GM23338 (cell line): Measurements from ENCODE around the gene ETV1. TPM values are rescaled to one million over a fixed set of nuclear protein-coding genes. Genes with fewer than 3 reads are reported as not detected.

Experiments
- ATAC-seq: fragments of 200-7000 bp; cut with Tn5 transposase; 3 replicates; pipeline ENCODE4 v1.9.1; 2020
- DNase-seq: peaks from one replicate; pipeline ENCODE4 v3.0.0-alpha.2; 2015; ENCODE audit warnings: low spot score
- H2AFZ ChIP-seq: fragments of 200-600 bp; sonication (generic); 2 replicates; pipeline ENCODE4 v1.8.0; 2016; ENCODE audit warnings: antibody characterized with exemption, mild to moderate bottlenecking, moderate library complexity
- H3F3A ChIP-seq: fragments of 200-600 bp; sonication (generic); replicated peaks from 2 replicates; pipeline ENCODE4 v1.8.0; 2017; ENCODE audit warnings: antibody characterized with exemption, mixed run types, low read depth
- H3K27ac ChIP-seq: fragments of 200-600 bp; sonication (generic); 2 replicates; pipeline ENCODE4 v1.6.1; 2016; ENCODE audit warnings: low read depth
- H3K27me3 ChIP-seq: fragments of 200-600 bp; sonication (generic); 2 replicates; pipeline ENCODE4 v1.8.0; 2016; ENCODE audit warnings: mild to moderate bottlenecking, mixed run types, moderate library complexity; ENCODE audit not compliant: insufficient read depth
- H3K36me3 ChIP-seq: fragments of 200-600 bp; sonication (generic); 2 replicates; pipeline ENCODE4 v1.8.0; 2016; ENCODE audit warnings: mild to moderate bottlenecking; ENCODE audit not compliant: insufficient read depth
- H3K4me1 ChIP-seq: fragments of 200-600 bp; sonication (generic); 2 replicates; pipeline ENCODE4 v1.8.0; 2016; ENCODE audit warnings: mild to moderate bottlenecking, moderate library complexity; ENCODE audit not compliant: insufficient read depth
- H3K4me2 ChIP-seq: fragments of 200-600 bp; sonication (generic); 2 replicates; pipeline ENCODE4 v1.7.1; 2017; ENCODE audit warnings: mixed run types
- H3K4me3 ChIP-seq: fragments of 200-600 bp; sonication (generic); 2 replicates; pipeline ENCODE4 v1.6.1; 2016; ENCODE audit warnings: mixed run types
- H3K79me2 ChIP-seq: fragments of 200-600 bp; sonication (generic); replicated peaks from 2 replicates; pipeline ENCODE4 v1.8.0; 2017; ENCODE audit warnings: mild to moderate bottlenecking; ENCODE audit not compliant: insufficient read depth
- H3K9me2 ChIP-seq: fragments of 200-600 bp; sonication (generic); 2 replicates; pipeline ENCODE4 v1.8.0; 2017; ENCODE audit not compliant: insufficient read depth
- H4K20me1 ChIP-seq: fragments of 200-600 bp; sonication (generic); replicated peaks from 2 replicates; pipeline ENCODE4 v1.8.0; 2017; ENCODE audit warnings: mild to moderate bottlenecking; ENCODE audit not compliant: insufficient read depth
- H3K27ac Mint-ChIP-seq: 2 replicates; pipeline ENCODE4 v1.8.0; 2020; ENCODE audit warnings: inconsistent platforms, mild to moderate bottlenecking, moderate library complexity, mixed read lengths
- H3K27me3 Mint-ChIP-seq: 3 replicates; pipeline ENCODE4 v1.8.0; 2022; ENCODE audit warnings: low read depth, mild to moderate bottlenecking, moderate library complexity, mixed read lengths, inconsistent platforms; ENCODE audit not compliant: insufficient read depth, poor library complexity
- H3K36me3 Mint-ChIP-seq: 3 replicates; pipeline ENCODE4 v1.8.0; 2021; ENCODE audit warnings: low read depth, mild to moderate bottlenecking, inconsistent platforms, moderate library complexity, mixed read lengths
- H3K4me1 Mint-ChIP-seq: 3 replicates; pipeline ENCODE4 v1.8.0; 2020; ENCODE audit warnings: mild to moderate bottlenecking, inconsistent platforms, mixed read lengths
- H3K4me3 Mint-ChIP-seq: 3 replicates; pipeline ENCODE4 v1.8.0; 2021; ENCODE audit warnings: moderate library complexity, mild to moderate bottlenecking, inconsistent platforms, mixed read lengths
- H3K9me3 Mint-ChIP-seq: 3 replicates; pipeline ENCODE4 v1.8.0; 2020; ENCODE audit warnings: moderate library complexity, mild to moderate bottlenecking, inconsistent platforms, mixed read lengths
- CREB1 ChIP-seq: fragments of 250-450 bp; sonication (Bioruptor Pico); IDR thresholded peaks from 2 replicates; pipeline ENCODE4 v1.5.0; 2020; ENCODE audit warnings: low read depth, mild to moderate bottlenecking, moderate library complexity
- CTCF ChIP-seq, 2 experiments: fragments of 200-600 bp in 1 of 2; sonication (generic) in 1 of 2; conservative IDR thresholded peaks; 2 replicates each; pipeline versions ENCODE4 v1.5.1 to v1.6.1; 2016 to 2017; ENCODE audit warnings: antibody characterized with exemption in 2 of 2, low read depth in 2 of 2, mild to moderate bottlenecking in 2 of 2, moderate library complexity in 1 of 2
- ETS1 ChIP-seq: IDR thresholded peaks from 2 replicates; pipeline ENCODE4 v1.6.1; 2016; ENCODE audit warnings: antibody characterized with exemption
- EZH2 ChIP-seq: fragments of 200-600 bp; sonication (generic); IDR thresholded peaks from one replicate; pipeline ENCODE4 v1.8.0; 2017; ENCODE audit warnings: antibody characterized with exemption, mild to moderate bottlenecking, low read depth; ENCODE audit not compliant: unreplicated experiment
- EZH2phosphoT487 ChIP-seq: fragments of 200-600 bp; sonication (generic); IDR thresholded peaks from one replicate; pipeline ENCODE4 v1.8.1; 2018; ENCODE audit warnings: antibody characterized with exemption; ENCODE audit not compliant: unreplicated experiment
- JUNB ChIP-seq: IDR thresholded peaks from one replicate; pipeline ENCODE4 v1.6.1; 2016; ENCODE audit warnings: antibody characterized with exemption; ENCODE audit not compliant: unreplicated experiment
- NANOG ChIP-seq: IDR thresholded peaks from 2 replicates; pipeline ENCODE4 v1.6.1; 2016; ENCODE audit warnings: antibody characterized with exemption, borderline replicate concordance
- POLR2AphosphoS5 ChIP-seq: IDR thresholded peaks from 2 replicates; pipeline ENCODE4 v1.6.1; 2016; ENCODE audit warnings: antibody characterized with exemption, low read depth
- STAT1 ChIP-seq: IDR thresholded peaks from one replicate; pipeline ENCODE4 v1.6.1; 2016; ENCODE audit warnings: antibody characterized with exemption; ENCODE audit not compliant: unreplicated experiment
- ZNF114 ChIP-seq: fragments of 250-450 bp; sonication (Bioruptor Pico); IDR thresholded peaks from 2 replicates; pipeline ENCODE4 v1.5.0; 2020; ENCODE audit warnings: mild to moderate bottlenecking, moderate library complexity
- ZNF331 ChIP-seq: fragments of 250-450 bp; sonication (Bioruptor Pico); IDR thresholded peaks from 2 replicates; pipeline ENCODE4 v1.5.0; 2020; ENCODE audit warnings: low read depth, mild to moderate bottlenecking, moderate library complexity
- ZNF462 ChIP-seq: fragments of 250-450 bp; sonication (Bioruptor Pico); IDR thresholded peaks from 2 replicates; pipeline ENCODE4 v1.5.0; 2020; ENCODE audit warnings: mild to moderate bottlenecking, moderate library complexity
- polyA plus RNA-seq: library from polyadenylated mRNA; unstranded; fragments of >200 nt; fragmentation: Nextera tagmentation; extraction: Ambion mirVana; gene quantifications from 2 replicates; pipeline ENCODE4 v1.2.1, GENCODE V29; 2016
- total RNA-seq: library from RNA; depleted of rRNA; stranded (reverse); fragments of >200 nt; shearing (Covaris generic); gene quantifications from 2 replicates; pipeline ENCODE4 v1.2.3, GENCODE V29; 2014
- TF ChIP-seq, protein P1 (sequence below): IDR thresholded peaks from one replicate; pipeline ENCODE4 v1.6.1; 2018; ENCODE audit warnings: antibody characterized with exemption; ENCODE audit not compliant: unreplicated experiment

Gene ETV1
- total and polyA plus RNA-seq, 2 experiments from 2014 or later, result 49.4 to 61.9 TPM

DNA sequence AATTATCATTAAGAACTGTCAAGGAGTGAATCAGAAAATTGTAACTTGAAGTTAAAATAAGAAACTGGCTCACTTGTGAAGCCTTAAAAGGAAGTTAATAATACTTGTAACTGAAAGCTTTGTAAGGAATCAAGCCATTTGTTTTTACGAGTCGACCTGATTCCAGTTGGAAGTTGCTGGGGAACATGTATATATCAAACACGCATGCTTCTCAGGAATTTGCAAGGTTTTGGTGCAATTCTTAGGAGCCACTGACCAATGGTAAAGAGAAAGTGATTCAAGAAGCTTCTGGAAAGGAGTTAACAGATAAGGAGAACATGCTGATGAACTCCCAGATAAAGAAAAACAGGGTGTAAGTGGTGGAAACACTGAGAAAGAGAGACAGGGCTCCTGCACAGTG is 56.4 kb downstream of the ETV1 start:
- DNase-seq, result no peak
- peak overlapping the region; percentile 84 for H3K27ac Mint-ChIP-seq

More for the DNA sequence above, 56.4 kb downstream of the ETV1 start:
- Mint-ChIP-seq H3K4me1 (peaks cover 3% of the 10 kb centered on the region; the same call in 2 of the 3 replicates), H3K27me3 (no peaks in the 10 kb centered on the region), H3K9me3 (no peaks in the 10 kb centered on the region), H3K36me3 (peaks cover 65% of the 10 kb centered on the region), H3K4me3 (no peak overlapping the region)
- no peak for TF ChIP-seq CREB1
- TF ChIP-seq, protein P1, sequence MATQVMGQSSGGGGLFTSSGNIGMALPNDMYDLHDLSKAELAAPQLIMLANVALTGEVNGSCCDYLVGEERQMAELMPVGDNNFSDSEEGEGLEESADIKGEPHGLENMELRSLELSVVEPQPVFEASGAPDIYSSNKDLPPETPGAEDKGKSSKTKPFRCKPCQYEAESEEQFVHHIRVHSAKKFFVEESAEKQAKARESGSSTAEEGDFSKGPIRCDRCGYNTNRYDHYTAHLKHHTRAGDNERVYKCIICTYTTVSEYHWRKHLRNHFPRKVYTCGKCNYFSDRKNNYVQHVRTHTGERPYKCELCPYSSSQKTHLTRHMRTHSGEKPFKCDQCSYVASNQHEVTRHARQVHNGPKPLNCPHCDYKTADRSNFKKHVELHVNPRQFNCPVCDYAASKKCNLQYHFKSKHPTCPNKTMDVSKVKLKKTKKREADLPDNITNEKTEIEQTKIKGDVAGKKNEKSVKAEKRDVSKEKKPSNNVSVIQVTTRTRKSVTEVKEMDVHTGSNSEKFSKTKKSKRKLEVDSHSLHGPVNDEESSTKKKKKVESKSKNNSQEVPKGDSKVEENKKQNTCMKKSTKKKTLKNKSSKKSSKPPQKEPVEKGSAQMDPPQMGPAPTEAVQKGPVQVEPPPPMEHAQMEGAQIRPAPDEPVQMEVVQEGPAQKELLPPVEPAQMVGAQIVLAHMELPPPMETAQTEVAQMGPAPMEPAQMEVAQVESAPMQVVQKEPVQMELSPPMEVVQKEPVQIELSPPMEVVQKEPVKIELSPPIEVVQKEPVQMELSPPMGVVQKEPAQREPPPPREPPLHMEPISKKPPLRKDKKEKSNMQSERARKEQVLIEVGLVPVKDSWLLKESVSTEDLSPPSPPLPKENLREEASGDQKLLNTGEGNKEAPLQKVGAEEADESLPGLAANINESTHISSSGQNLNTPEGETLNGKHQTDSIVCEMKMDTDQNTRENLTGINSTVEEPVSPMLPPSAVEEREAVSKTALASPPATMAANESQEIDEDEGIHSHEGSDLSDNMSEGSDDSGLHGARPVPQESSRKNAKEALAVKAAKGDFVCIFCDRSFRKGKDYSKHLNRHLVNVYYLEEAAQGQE, result no peak
- TF ChIP-seq ZNF114, result no peak
- no peak for TF ChIP-seq EZH2
- TF ChIP-seq ZNF331 (CRISPR knock-in tag), result no peak
- TF ChIP-seq CTCF (conservative IDR thresholded peaks at IDR 0.05; ENCODE audit: low read depth in 2 of 2), result no peak
- TF ChIP-seq NANOG, result no peak
- no peak for TF ChIP-seq ZNF462 (CRISPR knock-in tag)
- no peak for TF ChIP-seq STAT1
- no peak for TF ChIP-seq ETS1
- no peak for TF ChIP-seq EZH2phosphoT487
- TF ChIP-seq POLR2AphosphoS5, result no peak
- no peak for TF ChIP-seq JUNB
- Histone ChIP-seq H3K9me2 (no peaks in the 10 kb centered on the region), H3F3A (no peaks in the 10 kb centered on the region), H2AFZ (no peak overlapping the region), H3K27me3 (no peaks in the 10 kb centered on the region), H3K4me3 (no peak overlapping the region), H3K4me1 (no peaks in the 10 kb centered on the region), H3K4me2 (no peak overlapping the region), H4K20me1 (0 out of 2 replicates have a peak, but pooled peaks cover 3% of the 10 kb centered on the region), H3K27ac (no peak overlapping the region), H3K36me3 (peaks cover 28% of the 10 kb centered on the region), H3K79me2 (no peaks in the 10 kb centered on the region; the same call in 1 of the 2 replicates)
- no peak for ATAC-seq
